ENCODE measurements around the gene MAP3K20.
"Not testable (repeated sequence)": the region's sequence is repeated elsewhere in the genome, so short reads cannot be mapped to it uniquely, and the experiment has no call there.

The MAP3K20 gene

DNA sequence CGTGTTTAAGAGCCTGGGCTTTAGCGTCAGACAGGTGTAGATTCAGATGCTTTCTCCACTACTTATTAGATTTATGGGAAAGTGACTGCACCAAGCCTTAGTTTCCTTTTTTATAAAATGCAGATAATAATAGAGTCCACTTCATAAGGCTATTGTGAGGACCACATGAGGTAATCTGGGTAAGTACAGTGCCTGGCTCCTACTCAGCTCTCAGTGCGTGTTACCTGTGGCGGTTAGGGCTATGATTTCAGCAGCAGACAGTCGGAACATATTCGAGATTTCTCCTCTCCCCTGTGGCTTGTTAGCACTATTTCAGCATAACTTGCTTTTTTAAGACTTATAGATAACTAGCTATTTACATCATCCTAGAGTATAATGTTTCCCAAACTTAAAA, 32.0 kb downstream of the MAP3K20 start:
- no peak overlapping the region for H3K27ac ChIP-seq
- H3K4me3 ChIP-seq: no peak overlapping the region

GRCh38 chr2:173109253-173110188, 33.9 kb downstream of the MAP3K20 start:
- no peak overlapping the region for H3K4me3 ChIP-seq
- H3K27ac ChIP-seq: peak overlapping the region in 1 of 21 experiments; percentile 24

- H3K27ac ChIP-seq: no peak overlapping the region
- no peak overlapping the region for H3K4me3 ChIP-seq
Measured at GRCh38 chr2:173117678-173118077, 42.0 kb downstream of the MAP3K20 start.

DNA sequence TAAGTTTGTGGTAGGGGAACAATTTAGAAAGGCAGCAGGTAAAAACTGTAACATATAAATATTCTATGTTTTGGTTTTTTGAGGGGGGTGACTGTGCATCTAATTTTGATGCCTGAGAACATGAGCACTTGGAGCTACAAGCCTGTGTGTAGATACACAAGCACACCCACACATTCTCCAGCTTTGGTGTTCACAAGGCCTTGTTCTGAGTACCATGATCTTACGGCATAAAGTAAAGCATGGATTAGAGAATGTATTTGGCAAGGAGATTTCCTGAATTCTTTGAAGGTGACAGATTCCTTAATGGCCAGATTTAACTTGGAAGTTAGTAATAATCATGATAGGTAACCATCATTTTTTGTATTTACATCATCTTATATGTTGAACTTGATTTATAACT, 42.7 kb downstream of the MAP3K20 start:
- no peak overlapping the region for H3K27ac ChIP-seq
- no peak overlapping the region for H3K4me3 ChIP-seq

- H3K27ac ChIP-seq: peak overlapping the region in 2 of 21 experiments; percentile 6 to 12
- H3K4me3 ChIP-seq: no peak overlapping the region
Measured at GRCh38 chr2:173119069-173119807, 43.6 kb downstream of the MAP3K20 start.

DNA sequence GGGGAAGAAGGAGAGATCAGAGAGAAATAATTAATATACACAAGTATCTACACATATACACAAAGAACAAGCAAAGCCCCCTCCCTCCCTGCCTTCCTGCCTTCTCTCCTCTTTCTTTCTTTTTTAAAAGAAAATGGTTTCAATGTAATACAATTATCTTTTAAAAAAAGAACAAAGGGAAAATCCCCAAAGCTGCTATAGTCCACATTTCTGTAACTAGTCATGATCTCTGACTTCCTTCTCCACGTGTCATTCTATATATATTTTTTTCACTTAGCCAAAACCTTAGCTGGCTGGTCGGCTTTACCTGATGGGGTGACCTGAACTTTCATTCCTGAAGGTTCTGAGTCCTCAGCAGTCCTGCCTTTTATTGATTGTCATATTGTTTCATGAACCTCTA, 44.3 kb downstream of the MAP3K20 start:
- H3K27ac ChIP-seq: peak overlapping the region in 2 of 21 experiments; percentile 6 to 12
- H3K4me3 ChIP-seq: no peak overlapping the region

DNA sequence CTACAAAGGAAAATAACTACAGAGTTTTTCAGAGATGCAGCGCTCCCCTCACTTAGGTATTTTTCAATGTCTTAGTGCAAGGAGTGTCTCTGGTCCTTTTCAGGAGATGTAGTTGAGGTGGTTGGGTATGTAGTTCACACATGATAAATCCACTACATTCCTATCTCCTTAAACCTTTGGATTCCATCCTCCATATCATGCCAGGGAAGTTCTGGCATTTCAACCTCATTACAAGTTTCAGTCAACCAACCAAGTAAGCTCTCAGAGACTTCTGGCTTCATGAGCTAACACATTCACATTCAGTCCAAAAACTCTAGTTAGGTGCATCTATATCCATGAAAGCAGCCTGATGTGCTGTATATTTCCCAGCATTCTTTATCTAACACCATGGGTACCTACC, 47.3 kb downstream of the MAP3K20 start:
- no peak overlapping the region for H3K27ac ChIP-seq
- no peak overlapping the region for H3K4me3 ChIP-seq

GRCh38 chr2:173124441-173124840, 48.8 kb downstream of the MAP3K20 start:
- Histone ChIP-seq H3K27ac (peak overlapping the region in 1 of 21 experiments; percentile 5), H3K4me3 (no peak overlapping the region)

GRCh38 chr2:173126819-173127218, 51.2 kb downstream of the MAP3K20 start:
- H3K27ac ChIP-seq: no peak overlapping the region
- no peak overlapping the region for H3K4me3 ChIP-seq

DNA sequence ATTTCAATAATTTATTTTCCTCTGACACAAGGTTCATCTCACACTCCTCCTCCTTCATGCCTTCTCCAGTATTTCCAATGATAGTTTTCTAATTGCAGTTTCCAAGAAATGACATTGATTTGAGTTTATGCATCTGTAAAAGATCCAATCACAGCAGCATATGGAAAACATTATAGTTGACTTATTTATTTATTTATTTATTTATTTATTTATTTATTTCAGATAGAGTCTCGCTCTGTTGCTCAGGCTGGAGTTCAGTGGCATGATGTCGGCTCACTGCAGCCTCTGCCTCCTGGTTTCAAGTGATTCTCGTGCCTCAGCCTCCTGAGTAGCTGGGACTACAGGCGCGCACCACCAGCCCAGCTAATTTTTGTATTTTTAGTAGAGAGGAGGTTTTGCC, 52.5 kb downstream of the MAP3K20 start:
- H3K27ac ChIP-seq, H3K4me3 ChIP-seq: not testable (repeated sequence)

- Histone ChIP-seq H3K4me3 (no peak overlapping the region), H3K27ac (no peak overlapping the region)
Measured at GRCh38 chr2:173130496-173131465, 55.1 kb downstream of the MAP3K20 start.

GRCh38 chr2:173132531-173132930, 56.9 kb downstream of the MAP3K20 start:
- no peak overlapping the region for H3K4me3 ChIP-seq
- no peak overlapping the region for H3K27ac ChIP-seq

- H3K4me3 ChIP-seq: no peak overlapping the region
- no peak overlapping the region for H3K27ac ChIP-seq
Measured at GRCh38 chr2:173134703-173135102, 59.1 kb downstream of the MAP3K20 start.

DNA sequence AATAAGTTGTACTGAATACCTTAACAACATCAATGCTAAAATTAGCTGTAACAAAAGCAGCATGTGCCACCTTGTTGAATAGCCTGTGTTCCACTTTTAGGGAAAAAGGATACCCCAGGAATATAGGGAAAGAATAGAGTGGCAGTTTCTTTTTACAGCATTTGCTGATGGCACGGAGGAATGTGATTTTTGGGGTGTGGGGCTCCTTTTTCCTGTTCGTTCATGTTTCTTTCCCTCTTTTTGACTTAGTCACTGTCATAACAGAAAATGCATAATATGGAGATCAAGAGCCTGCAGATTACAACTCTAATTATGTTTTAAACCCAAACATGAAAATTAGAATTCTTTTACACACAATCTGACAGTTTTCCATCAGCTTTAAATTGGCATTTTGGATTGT, 60.4 kb downstream of the MAP3K20 start:
- Histone ChIP-seq H3K27ac (no peak overlapping the region), H3K4me3 (no peak overlapping the region)

GRCh38 chr2:173136599-173136998, 61.0 kb downstream of the MAP3K20 start:
- Histone ChIP-seq H3K4me3 (no peak overlapping the region), H3K27ac (no peak overlapping the region)

DNA sequence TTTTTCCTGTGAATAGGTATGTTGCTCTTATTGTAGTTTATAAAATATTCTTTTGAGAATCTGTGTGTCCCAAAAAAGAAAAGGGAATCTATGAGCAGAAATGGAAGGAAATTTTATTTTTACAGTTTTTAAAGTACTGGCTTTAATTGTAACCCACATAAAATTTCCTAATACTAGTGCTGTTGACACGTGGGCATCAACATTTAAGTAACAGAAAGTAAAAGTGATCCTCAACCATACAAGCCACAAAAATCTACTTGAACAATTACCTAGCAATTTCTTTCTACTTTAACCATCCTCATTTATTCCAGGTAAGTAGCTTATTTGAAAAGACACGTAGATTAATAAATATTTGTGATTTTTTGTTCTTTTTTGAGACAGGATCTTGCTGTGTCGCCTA, 62.0 kb downstream of the MAP3K20 start:
- Histone ChIP-seq H3K27ac (no peak overlapping the region), H3K4me3 (no peak overlapping the region)

GRCh38 chr2:173138962-173139361, 63.3 kb downstream of the MAP3K20 start:
- no peak overlapping the region for H3K27ac ChIP-seq

GRCh38 chr2:173141666-173142065, 66.0 kb downstream of the MAP3K20 start:
- H3K4me3 ChIP-seq: no peak overlapping the region
- H3K27ac ChIP-seq: no peak overlapping the region

More at GRCh38 chr2:173138962-173139361, 63.3 kb downstream of the MAP3K20 start:
- H3K4me3 ChIP-seq: no peak overlapping the region

DNA sequence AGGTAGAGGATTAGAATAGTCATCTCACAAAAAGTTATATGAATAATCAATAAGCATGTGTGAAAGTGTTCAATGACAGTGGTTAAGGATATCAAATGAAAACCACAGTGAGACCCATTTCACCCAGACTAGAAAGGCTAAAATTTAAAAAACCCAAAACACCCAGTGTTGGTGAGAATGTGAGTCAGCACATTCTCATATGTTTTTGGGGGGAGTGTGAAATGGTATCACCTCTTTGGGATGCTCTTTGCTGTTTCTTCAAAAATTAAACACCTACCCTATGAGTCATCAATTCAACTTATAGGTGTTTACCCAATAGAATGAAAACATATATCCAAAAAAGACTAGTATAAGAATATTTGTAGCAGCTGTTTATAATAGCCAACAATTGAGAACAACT, 69.8 kb downstream of the MAP3K20 start:
- no peak overlapping the region for H3K4me3 ChIP-seq
- H3K27ac ChIP-seq: no peak overlapping the region

DNA sequence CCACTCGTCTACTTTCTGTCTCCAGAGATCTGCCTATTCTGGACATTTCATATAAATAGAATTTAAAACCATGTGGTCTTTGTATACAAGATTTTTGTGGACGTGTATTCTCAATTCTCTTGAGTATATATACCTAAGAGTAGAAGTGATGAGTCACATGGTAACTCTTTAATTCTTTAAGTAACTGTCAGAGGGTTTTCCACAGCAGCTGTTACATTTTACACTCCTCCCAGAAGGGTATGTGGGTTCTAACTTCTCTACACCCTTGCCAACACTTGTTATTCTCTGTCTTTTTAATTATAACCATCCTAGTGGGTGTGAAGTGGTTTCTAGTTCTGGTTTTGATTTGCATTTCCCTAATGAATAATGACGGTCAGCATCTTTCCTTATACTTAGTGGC, 70.9 kb downstream of the MAP3K20 start:
- H3K4me3 ChIP-seq: no peak overlapping the region
- H3K27ac ChIP-seq: no peak overlapping the region
